Bronchial epithelial cell (primary cell): ENCODE data around the gene TSFM. TPM values are rescaled to one million over a fixed set of nuclear protein-coding genes. Genes with fewer than 3 reads are reported as not detected.

Experiments
- DNase-seq: peaks from one replicate; pipeline ENCODE4 v3.0.0-alpha.2; 2010; ENCODE audit warnings: low read depth
- FAIRE-seq: peaks from 2 replicates; lab custom pipeline; 2011; peaks lifted over from hg19 to GRCh38; lab: Jason Lieb, UNC
- H3K27me3 ChIP-seq: 2 replicates; pipeline ENCODE4 v1.5.1; 2011; ENCODE audit warnings: low read length; ENCODE audit not compliant: control insufficient read depth, insufficient read depth
- H3K36me3 ChIP-seq: 2 replicates; pipeline ENCODE4 v1.5.1; 2011; ENCODE audit warnings: low read length; ENCODE audit not compliant: control insufficient read depth, insufficient read depth
- H3K4me3 ChIP-seq: 2 replicates; pipeline ENCODE4 v1.5.1; 2011; ENCODE audit warnings: mild to moderate bottlenecking, low read depth, low read length, control low read depth
- total RNA-seq: library from RNA; depleted of rRNA; stranded (reverse); fragments of >200 nt; gene quantifications from 2 replicates; pipeline ENCODE4 v1.2.1, GENCODE V29; 2014
- TF ChIP-seq, protein P1 (sequence below): IDR thresholded peaks from 2 replicates; pipeline ENCODE4 v1.5.1; 2011; ENCODE audit warnings: mild to moderate bottlenecking, moderate library complexity, low read length, control low read depth, inconsistent platforms; ENCODE audit not compliant: insufficient read depth, severe bottlenecking

Gene TSFM
- total RNA-seq, 1 donor from 2014 or later: 17.9 TPM

DNA sequence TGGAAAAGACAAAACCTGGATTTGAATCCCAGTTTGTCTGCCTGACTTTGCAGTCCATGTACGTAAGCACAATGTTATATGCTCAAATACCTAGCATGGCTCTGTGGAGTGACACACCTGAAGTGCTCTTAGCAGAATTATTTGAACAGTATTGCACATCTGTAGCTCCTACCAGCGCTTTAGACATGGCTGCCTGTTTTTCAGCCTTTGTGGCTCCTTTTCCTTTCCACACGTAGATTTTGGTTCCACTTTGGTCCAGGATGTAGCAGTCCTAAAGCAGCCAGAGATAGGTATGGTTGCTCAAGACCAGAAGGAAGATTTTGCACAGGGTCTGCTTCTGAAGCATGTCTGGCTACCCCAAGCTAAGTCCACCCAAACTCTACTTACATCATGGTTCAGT, 26.8 kb downstream of the TSFM start:
- TF ChIP-seq, protein P1, sequence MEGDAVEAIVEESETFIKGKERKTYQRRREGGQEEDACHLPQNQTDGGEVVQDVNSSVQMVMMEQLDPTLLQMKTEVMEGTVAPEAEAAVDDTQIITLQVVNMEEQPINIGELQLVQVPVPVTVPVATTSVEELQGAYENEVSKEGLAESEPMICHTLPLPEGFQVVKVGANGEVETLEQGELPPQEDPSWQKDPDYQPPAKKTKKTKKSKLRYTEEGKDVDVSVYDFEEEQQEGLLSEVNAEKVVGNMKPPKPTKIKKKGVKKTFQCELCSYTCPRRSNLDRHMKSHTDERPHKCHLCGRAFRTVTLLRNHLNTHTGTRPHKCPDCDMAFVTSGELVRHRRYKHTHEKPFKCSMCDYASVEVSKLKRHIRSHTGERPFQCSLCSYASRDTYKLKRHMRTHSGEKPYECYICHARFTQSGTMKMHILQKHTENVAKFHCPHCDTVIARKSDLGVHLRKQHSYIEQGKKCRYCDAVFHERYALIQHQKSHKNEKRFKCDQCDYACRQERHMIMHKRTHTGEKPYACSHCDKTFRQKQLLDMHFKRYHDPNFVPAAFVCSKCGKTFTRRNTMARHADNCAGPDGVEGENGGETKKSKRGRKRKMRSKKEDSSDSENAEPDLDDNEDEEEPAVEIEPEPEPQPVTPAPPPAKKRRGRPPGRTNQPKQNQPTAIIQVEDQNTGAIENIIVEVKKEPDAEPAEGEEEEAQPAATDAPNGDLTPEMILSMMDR: no peak
- FAIRE-seq (no peak), DNase-seq (no peak)
- no peaks in the 10 kb centered on the region for H3K27me3 ChIP-seq
- no peak overlapping the region for H3K4me3 ChIP-seq
- no peaks in the 10 kb centered on the region for H3K36me3 ChIP-seq

DNA sequence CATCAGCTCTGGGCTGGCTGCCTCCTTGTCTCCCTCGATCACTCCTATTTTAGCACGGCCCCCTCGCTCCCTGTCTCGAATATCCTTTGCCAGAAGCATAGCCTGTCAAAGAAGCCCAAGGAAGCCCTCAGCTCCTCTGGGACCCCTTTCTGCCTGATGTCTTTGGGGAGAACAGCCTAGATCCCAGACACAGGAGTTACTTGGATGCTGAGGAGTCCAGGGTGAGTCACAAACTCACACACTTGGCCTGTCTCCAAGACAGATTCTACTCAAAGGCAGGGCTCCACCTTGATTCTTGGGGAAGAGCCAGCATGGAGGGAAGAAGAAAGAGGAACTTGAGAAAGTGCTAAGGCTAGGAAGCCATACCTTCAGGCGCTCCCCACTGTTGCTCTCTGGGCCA, 27.9 kb downstream of the TSFM start:
- peak; percentile 87 for DNase-seq
- H3K4me3 ChIP-seq: no peak overlapping the region
- H3K36me3 ChIP-seq: no peaks in the 10 kb centered on the region
- no peaks in the 10 kb centered on the region for H3K27me3 ChIP-seq
- FAIRE-seq: peak; percentile 50
- TF ChIP-seq, protein P1: no peak

DNA sequence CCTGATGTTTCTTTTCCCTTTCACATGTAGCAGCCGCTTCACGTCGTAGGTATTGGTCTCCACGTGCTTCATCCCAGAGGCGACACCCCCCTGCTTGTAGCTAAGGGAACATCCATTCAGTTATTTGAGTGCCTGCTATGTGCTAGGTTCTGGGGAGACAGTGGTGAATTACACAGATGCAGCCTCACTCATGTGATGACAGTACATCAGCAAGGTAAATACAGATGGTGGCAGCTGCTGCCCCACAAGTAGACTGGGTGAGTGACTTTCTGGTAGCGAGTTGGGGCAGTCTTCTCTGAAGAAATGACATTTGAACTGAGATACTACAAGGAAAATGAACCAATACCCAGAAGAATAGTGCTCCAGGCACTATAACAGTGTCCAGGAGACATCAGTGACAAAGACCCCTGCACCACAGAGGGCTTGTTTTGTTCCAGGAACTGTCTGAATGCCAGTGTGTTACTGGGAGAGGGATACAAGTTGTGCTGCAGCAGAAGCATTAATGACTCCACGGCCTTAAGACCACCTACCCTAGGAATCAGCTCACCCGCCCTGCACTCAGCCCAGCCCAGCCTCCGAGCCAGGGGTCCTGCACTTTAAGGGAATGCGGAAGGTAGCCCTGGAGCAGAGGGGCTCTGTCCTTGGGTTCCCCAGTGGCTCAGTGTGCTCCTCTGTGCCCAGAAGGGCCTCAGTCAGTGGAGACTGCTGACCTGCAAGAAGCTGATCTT, 28.6 kb downstream of the TSFM start:
- no peaks in the 10 kb centered on the region for H3K36me3 ChIP-seq

DNA sequence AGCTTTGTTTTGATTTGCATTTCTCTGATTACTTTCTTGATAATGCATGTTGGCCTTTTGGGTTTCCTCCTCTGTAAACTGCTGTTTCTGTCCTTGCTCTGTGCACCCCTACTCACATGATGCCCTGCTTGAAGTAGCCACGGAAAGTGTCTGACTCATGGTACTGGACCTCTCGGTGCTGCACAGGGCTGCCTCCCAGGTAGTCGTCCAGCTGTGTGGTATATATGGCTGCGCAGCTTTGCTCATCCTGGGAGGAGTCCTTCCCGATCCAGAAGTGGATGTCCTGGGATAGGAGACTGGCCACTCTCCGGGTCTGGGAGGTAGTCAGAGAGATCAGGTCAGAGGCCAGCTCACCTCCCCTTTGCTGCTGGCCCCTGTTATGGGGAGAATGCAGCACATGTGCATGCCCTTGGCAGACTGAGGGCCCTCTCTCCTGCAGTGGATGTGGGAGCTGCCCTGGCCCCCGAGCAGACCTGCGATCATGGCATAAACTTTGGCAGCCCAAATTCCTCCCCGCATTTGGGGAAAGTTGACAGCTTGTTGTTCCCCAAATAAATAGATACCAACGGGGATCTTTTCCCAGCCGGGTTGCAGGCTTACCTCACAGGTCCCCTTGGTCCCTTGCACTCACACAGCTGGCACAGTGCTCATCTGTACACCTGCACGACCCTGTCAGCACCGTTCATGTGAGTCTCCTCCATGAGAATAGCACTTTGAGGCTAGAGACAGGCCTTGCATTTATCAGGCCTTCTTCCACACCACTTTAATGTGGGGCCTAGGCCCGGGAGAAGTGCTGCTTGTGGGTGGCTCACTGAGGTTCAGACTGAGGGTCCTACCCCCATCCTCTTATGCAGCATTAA, 30.8 kb downstream of the TSFM start:
- no peak overlapping the region for H3K4me3 ChIP-seq
- no peaks in the 10 kb centered on the region for H3K27me3 ChIP-seq
- FAIRE-seq (no peak), DNase-seq (no peak)
- no peaks in the 10 kb centered on the region for H3K36me3 ChIP-seq
- TF ChIP-seq, protein P1: no peak

More for the DNA sequence above, 28.6 kb downstream of the TSFM start:
- DNase-seq: no peak
- TF ChIP-seq, protein P1: no peak
- FAIRE-seq: no peak
- Histone ChIP-seq H3K4me3 (no peak overlapping the region), H3K27me3 (no peaks in the 10 kb centered on the region)

DNA sequence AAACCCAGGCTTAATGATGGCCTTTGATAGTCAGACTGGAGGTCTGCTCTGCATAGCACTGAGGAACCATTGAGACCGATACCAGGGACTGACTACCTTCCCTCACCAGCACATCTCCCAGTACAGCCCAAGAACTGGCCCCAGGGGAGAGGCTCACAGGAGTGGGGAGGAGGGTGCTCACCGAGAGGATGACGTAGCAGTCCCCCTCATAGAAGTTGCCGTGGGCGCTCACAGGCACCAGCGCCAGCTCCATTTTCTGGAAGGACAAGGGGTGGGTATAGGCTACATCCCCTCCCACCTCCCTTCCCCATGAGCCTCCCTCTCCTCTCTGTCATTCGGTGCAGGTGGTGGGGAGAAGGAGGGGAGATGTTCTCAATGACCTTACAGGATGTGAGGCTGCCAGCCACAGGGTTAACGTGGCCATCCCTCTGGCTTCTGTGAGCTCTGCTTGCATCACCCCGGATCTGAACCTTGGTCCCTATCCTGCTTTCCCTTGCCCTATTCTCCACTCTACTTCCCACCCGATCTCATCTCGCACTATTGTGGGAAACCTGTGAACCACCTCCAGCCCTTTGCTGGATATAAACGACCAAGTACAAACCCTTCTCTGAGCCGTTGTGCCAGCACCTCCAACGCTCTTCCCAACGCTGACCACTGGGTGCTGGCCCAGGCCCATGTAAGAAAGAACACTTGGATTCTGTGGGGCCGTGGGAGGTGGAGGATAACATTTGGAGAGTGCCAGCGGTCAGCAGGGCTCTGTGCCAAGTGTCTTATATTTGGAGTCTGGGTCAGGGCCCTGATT, 31.6 kb downstream of the TSFM start:
- no peaks in the 10 kb centered on the region for H3K36me3 ChIP-seq
- TF ChIP-seq, protein P1: no peak
- no peak for FAIRE-seq

More for the DNA sequence above, 31.6 kb downstream of the TSFM start:
- DNase-seq: no peak
- Histone ChIP-seq H3K27me3 (no peaks in the 10 kb centered on the region), H3K4me3 (no peak overlapping the region)
